Measurements from ENCODE around the gene CEP290. TPM values are rescaled to one million over a fixed set of nuclear protein-coding genes. Genes with fewer than 3 reads are reported as not detected.

Gene CEP290
- total RNA-seq, 5 donors from 2014 or later (not counting 1 experiment from before 2014, with no cell fraction given): 18.5 to 22.6 (median 20.8) TPM

DNA sequence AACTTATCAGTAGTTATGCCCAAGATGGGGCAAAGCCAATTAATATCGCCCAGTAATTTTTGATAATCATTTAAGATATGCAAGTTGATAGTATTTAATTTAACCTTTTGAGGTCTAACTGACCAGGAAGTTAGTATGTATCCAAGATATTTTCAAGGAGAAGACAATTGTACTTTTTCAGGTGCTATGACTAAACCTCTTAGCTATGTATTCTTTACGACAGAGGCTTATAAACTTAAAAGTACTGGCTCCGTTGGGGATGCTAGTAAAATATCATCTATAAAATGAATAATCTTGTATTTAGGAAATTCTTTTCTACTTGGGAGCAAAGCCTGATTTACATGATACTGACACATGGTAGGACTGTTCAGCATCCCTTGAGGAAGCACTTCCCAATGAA lies 40.5 kb upstream of the CEP290 start:
- H3K36me3 ChIP-seq (ENCODE audit: control insufficient read depth in 2 of 2, extremely low read depth in 1 of 2, insufficient read depth in 1 of 2, low read length in 1 of 2): peaks cover 0 to 35% of the 10 kb centered on the region in 2 donors
- peaks cover 0 to 7% (median 5%) of the 10 kb centered on the region in 3 donors for H3K9me3 Mint-ChIP-seq

DNA sequence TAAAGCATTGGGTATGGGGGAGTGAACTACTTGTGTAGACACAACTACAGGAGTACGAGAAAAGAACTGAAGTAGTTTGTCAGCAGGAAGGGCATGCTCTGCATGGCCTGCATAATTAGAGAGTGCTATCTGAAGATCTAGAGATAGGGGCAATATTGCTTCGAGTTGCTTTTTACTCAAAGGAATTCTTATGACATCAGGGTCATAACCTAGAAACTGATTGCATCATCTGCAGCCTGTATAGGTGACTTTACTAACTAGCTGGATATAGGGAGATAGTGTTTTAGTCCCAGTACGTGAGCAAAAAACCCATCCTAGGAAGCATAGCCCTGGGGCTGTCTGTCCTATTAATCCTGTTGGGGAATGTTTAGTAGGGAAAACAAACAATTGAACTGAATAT lies 40.0 kb upstream of the CEP290 start:
- Histone ChIP-seq H3K4me3 (ENCODE audit: control insufficient read depth in 1 of 2, extremely low read depth in 1 of 2, low read length in 1 of 2) (no peak overlapping the region), H3K27me3 (replicated peaks in 1 of 2; ENCODE audit: control insufficient read depth in 2 of 2, extremely low read depth in 1 of 2, insufficient read depth in 2 of 2, low read length in 1 of 2) (no peaks in the 10 kb centered on the region), H3K36me3 (ENCODE audit: control insufficient read depth in 2 of 2, extremely low read depth in 1 of 2, insufficient read depth in 1 of 2, low read length in 1 of 2) (peaks cover 0 to 35% of the 10 kb centered on the region in 2 donors), H3K4me1 (ENCODE audit: control insufficient read depth in 1 of 2, extremely low read depth in 1 of 2, insufficient read depth in 2 of 2, low read length in 2 of 2) (no peaks in the 10 kb centered on the region), H3K9me3 (peaks cover 2% of the 10 kb centered on the region), H3K27ac (ENCODE audit: low read length) (no peak overlapping the region)
- no peak overlapping the region for H3K27ac Mint-ChIP-seq
- ATAC-seq (replicated peaks in 1 of 4) (no peak), DNase-seq (no peak)
- peaks cover 75% of the 10 kb centered on the region for H3K36me3 Mint-ChIP-seq
- peaks cover 0 to 7% (median 5%) of the 10 kb centered on the region in 3 donors for H3K9me3 Mint-ChIP-seq
- ChIA-PET CTCF (no interaction called here), POLR2A (no interaction called here)
- no peaks in the 10 kb centered on the region for H3K4me1 Mint-ChIP-seq
- WGBS (ENCODE audit: insufficient coverage): 100% methylated on average over 2 of the region's 3 CpGs
- no peaks in the 10 kb centered on the region for H3K27me3 Mint-ChIP-seq
- H3K4me3 Mint-ChIP-seq: no peak overlapping the region

More for the DNA sequence above, 40.5 kb upstream of the CEP290 start:
- no peaks in the 10 kb centered on the region for H3K4me1 Mint-ChIP-seq
- DNase-seq: no peak
- no peak overlapping the region for H3K4me3 Mint-ChIP-seq
- H3K36me3 Mint-ChIP-seq: peaks cover 74% of the 10 kb centered on the region
- H3K27ac ChIP-seq (ENCODE audit: low read length): no peak overlapping the region
- 100% methylated on average over 1 of the region's 3 CpGs for WGBS (ENCODE audit: insufficient coverage)
- no peak overlapping the region for H3K4me3 ChIP-seq (ENCODE audit: control insufficient read depth in 1 of 2, extremely low read depth in 1 of 2, low read length in 1 of 2)
- peaks cover 2% of the 10 kb centered on the region for H3K9me3 ChIP-seq
- CTCF ChIA-PET: no interaction called here
- no peak for ATAC-seq (replicated peaks in 1 of 4)
- H3K4me1 ChIP-seq (ENCODE audit: control insufficient read depth in 1 of 2, extremely low read depth in 1 of 2, insufficient read depth in 2 of 2, low read length in 2 of 2): no peaks in the 10 kb centered on the region
- H3K27me3 ChIP-seq (replicated peaks in 1 of 2; ENCODE audit: control insufficient read depth in 2 of 2, extremely low read depth in 1 of 2, insufficient read depth in 2 of 2, low read length in 1 of 2): no peaks in the 10 kb centered on the region
- H3K27ac Mint-ChIP-seq: no peak overlapping the region
- H3K27me3 Mint-ChIP-seq: no peaks in the 10 kb centered on the region
- POLR2A ChIA-PET: no interaction called here

DNA sequence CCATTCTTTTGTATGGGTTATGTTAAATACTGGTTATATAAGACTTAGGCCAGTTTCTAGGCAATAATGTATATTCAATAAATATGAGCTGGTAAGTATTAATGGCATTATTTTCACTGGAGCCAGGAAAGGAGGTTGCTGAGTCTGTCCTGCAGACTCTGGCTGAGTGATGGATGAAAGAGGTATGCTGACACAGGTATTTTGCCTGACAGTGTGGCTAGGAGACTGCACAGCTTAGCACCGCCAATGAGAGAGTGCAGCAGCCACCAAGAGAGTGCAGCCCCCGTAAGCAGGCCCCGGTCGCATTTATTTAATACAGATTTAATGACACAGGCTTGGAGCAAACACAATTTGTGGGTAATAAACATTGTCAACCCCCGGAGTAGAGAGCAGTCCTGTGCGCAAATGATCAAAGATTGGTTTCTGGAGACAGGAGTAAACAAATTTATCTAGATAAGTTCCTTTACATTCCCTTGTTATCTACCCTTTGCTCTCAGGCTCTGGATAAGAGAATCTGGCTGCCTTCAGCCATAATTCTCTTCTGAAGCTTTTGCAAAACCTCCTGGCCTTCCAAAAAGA lies 37.6 kb upstream of the CEP290 start:
- H3K27me3 ChIP-seq (replicated peaks in 1 of 2; ENCODE audit: control insufficient read depth in 2 of 2, extremely low read depth in 1 of 2, insufficient read depth in 2 of 2, low read length in 1 of 2): no peaks in the 10 kb centered on the region
- H3K27me3 Mint-ChIP-seq: no peaks in the 10 kb centered on the region
- H3K4me1 Mint-ChIP-seq: no peaks in the 10 kb centered on the region
- H3K4me3 Mint-ChIP-seq: no peak overlapping the region
- ChIA-PET CTCF (no interaction called here), POLR2A (no interaction called here)
- DNase-seq (no peak), ATAC-seq (replicated peaks in 1 of 4) (no peak)
- H3K27ac ChIP-seq (ENCODE audit: low read length): no peak overlapping the region
- H3K9me3 Mint-ChIP-seq: peaks cover 0 to 7% (median 5%) of the 10 kb centered on the region in 3 donors
- no peaks in the 10 kb centered on the region for H3K4me1 ChIP-seq (ENCODE audit: control insufficient read depth in 1 of 2, extremely low read depth in 1 of 2, insufficient read depth in 2 of 2, low read length in 2 of 2)
- H3K36me3 ChIP-seq (ENCODE audit: control insufficient read depth in 2 of 2, extremely low read depth in 1 of 2, insufficient read depth in 1 of 2, low read length in 1 of 2): peaks cover 0 to 51% of the 10 kb centered on the region in 2 donors
- no peak overlapping the region for H3K4me3 ChIP-seq (ENCODE audit: control insufficient read depth in 1 of 2, extremely low read depth in 1 of 2, low read length in 1 of 2)
- no CpG with 5 or more reads among the region's 6 CpGs for WGBS (ENCODE audit: insufficient coverage)
- peaks cover 81% of the 10 kb centered on the region for H3K36me3 Mint-ChIP-seq
- no peaks in the 10 kb centered on the region for H3K9me3 ChIP-seq
- H3K27ac Mint-ChIP-seq: no peak overlapping the region

DNA sequence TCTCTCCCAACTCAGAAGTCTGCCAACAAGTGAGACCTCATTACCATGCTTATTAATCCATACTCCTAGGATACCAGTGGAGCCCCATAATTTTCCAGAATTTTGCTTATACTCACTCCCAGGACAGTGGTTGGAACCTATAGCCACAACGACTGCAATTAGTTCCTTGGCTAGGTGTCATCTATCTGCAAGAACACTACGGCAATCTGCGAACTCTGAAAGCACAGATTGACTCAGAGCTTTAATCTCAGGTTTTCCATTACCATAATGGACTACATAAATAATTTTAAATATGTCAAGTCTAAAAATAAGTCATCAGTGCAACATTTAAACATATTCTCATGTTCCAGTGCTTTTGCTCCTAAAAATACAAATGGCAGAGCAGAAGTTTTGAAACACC lies 33.7 kb upstream of the CEP290 start:
- ChIA-PET CTCF (no interaction called here), POLR2A (no interaction called here)
- Histone ChIP-seq H3K9me3 (no peaks in the 10 kb centered on the region), H3K27me3 (replicated peaks in 1 of 2; ENCODE audit: control insufficient read depth in 2 of 2, extremely low read depth in 1 of 2, insufficient read depth in 2 of 2, low read length in 1 of 2) (no peaks in the 10 kb centered on the region), H3K27ac (ENCODE audit: low read length) (no peak overlapping the region), H3K4me1 (ENCODE audit: control insufficient read depth in 1 of 2, extremely low read depth in 1 of 2, insufficient read depth in 2 of 2, low read length in 2 of 2) (no peaks in the 10 kb centered on the region), H3K36me3 (ENCODE audit: control insufficient read depth in 2 of 2, extremely low read depth in 1 of 2, insufficient read depth in 1 of 2, low read length in 1 of 2) (peaks cover 0 to 42% of the 10 kb centered on the region in 2 donors), H3K4me3 (ENCODE audit: control insufficient read depth in 1 of 2, extremely low read depth in 1 of 2, low read length in 1 of 2) (no peak overlapping the region)
- no peaks in the 10 kb centered on the region for H3K4me1 Mint-ChIP-seq
- no peak overlapping the region for H3K27ac Mint-ChIP-seq
- no peak for DNase-seq
- H3K36me3 Mint-ChIP-seq: peaks cover 64% of the 10 kb centered on the region
- H3K27me3 Mint-ChIP-seq: no peaks in the 10 kb centered on the region
- ATAC-seq (replicated peaks in 1 of 4): no peak
- H3K9me3 Mint-ChIP-seq: no peaks in the 10 kb centered on the region
- WGBS (ENCODE audit: insufficient coverage): no CpG with 5 or more reads among the region's 3 CpGs
- H3K4me3 Mint-ChIP-seq: no peak overlapping the region

DNA sequence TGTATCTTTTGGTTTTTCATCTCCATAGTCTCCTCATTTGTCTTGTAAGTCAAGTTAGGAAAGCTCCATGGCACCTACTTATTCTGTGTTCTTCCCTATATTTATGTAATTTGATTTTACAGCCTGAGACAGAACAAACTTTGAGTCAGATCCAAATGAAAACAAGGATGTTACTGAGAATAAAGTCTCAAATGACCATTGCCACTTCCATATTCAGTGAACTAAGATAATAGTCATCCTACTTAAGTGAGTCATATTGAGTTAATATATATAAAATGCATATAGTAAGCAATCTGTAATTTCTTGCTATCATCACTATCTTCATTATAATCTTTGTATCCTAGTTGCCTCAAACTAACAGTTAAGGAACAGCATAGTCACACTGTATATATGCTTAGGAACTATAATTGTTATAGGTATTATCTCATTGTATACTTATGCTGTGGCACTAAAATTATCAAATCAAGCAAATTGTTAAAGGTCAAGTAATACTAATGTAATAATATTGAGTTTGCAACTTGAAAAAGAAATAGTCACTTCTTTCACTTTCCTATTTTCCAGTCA lies 31.0 kb upstream of the CEP290 start:
- Histone ChIP-seq H3K9me3 (no peaks in the 10 kb centered on the region), H3K27ac (ENCODE audit: low read length) (no peak overlapping the region), H3K4me3 (ENCODE audit: control insufficient read depth in 1 of 2, extremely low read depth in 1 of 2, low read length in 1 of 2) (no peak overlapping the region), H3K36me3 (ENCODE audit: control insufficient read depth in 2 of 2, extremely low read depth in 1 of 2, insufficient read depth in 1 of 2, low read length in 1 of 2) (peaks cover 0 to 28% of the 10 kb centered on the region in 2 donors), H3K27me3 (replicated peaks in 1 of 2; ENCODE audit: control insufficient read depth in 2 of 2, extremely low read depth in 1 of 2, insufficient read depth in 2 of 2, low read length in 1 of 2) (no peaks in the 10 kb centered on the region), H3K4me1 (ENCODE audit: control insufficient read depth in 1 of 2, extremely low read depth in 1 of 2, insufficient read depth in 2 of 2, low read length in 2 of 2) (no peaks in the 10 kb centered on the region)
- no peaks in the 10 kb centered on the region for H3K27me3 Mint-ChIP-seq
- H3K4me1 Mint-ChIP-seq: no peaks in the 10 kb centered on the region
- H3K27ac Mint-ChIP-seq: no peak overlapping the region
- DNase-seq: no peak
- POLR2A ChIA-PET: no interaction called here
- peaks cover 69% of the 10 kb centered on the region for H3K36me3 Mint-ChIP-seq
- H3K9me3 Mint-ChIP-seq: no peaks in the 10 kb centered on the region
- no peak overlapping the region for H3K4me3 Mint-ChIP-seq
- CTCF ChIA-PET: no interaction called here
- no peak for ATAC-seq (replicated peaks in 1 of 4)

DNA sequence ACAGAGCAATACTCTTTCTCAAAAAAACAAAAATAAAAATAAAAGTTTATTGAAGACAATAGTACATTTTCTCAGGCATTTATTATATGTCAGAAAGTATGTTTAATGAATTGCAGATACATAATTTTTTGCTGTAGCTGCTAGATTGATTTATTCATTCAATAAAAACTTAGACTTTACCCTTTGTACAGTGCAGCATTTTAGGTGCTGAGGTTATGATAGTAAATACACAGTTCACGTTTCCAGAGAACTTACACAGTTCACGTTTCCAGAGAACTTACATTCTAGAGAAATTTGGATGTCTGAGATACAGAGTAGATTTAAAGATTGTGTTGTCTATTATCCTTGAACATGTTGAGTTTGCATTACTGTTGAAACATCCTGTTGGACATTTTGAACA lies 25.5 kb upstream of the CEP290 start:
- ATAC-seq (replicated peaks in 1 of 4) (no peak), DNase-seq (no peak)
- H3K9me3 Mint-ChIP-seq: no peaks in the 10 kb centered on the region
- peaks cover 65% of the 10 kb centered on the region for H3K36me3 Mint-ChIP-seq
- ChIA-PET CTCF (interaction anchor here in 1 of 2 donors (0.6 kb wide), 1 partner anchor 34 kb away, joined by 4 read pairs; no protein-coding TSS in a partner anchor), POLR2A (no interaction called here)
- no peak overlapping the region for H3K27ac Mint-ChIP-seq
- no peaks in the 10 kb centered on the region for H3K4me1 ChIP-seq (ENCODE audit: control insufficient read depth in 1 of 2, extremely low read depth in 1 of 2, insufficient read depth in 2 of 2, low read length in 2 of 2)
- WGBS (ENCODE audit: insufficient coverage): no CpG with 5 or more reads among the region's 2 CpGs
- no peak overlapping the region for H3K4me3 ChIP-seq (ENCODE audit: control insufficient read depth in 1 of 2, extremely low read depth in 1 of 2, low read length in 1 of 2)
- H3K27me3 Mint-ChIP-seq: no peaks in the 10 kb centered on the region
- H3K27ac ChIP-seq (ENCODE audit: low read length): no peak overlapping the region
- no peaks in the 10 kb centered on the region for H3K9me3 ChIP-seq
- no peaks in the 10 kb centered on the region for H3K27me3 ChIP-seq (replicated peaks in 1 of 2; ENCODE audit: control insufficient read depth in 2 of 2, extremely low read depth in 1 of 2, insufficient read depth in 2 of 2, low read length in 1 of 2)
- H3K4me3 Mint-ChIP-seq: no peak overlapping the region
- peaks cover 0 to 28% of the 10 kb centered on the region in 2 donors for H3K36me3 ChIP-seq (ENCODE audit: control insufficient read depth in 2 of 2, extremely low read depth in 1 of 2, insufficient read depth in 1 of 2, low read length in 1 of 2)
- H3K4me1 Mint-ChIP-seq: no peaks in the 10 kb centered on the region

Data from T-cell (primary cell).